Smooth muscle cell (in vitro differentiated cells): ENCODE results near the gene RHO. TPM values are rescaled to one million over a fixed set of nuclear protein-coding genes. Genes with fewer than 3 reads are reported as not detected.

Experiments
- DNase-seq: peaks from one replicate; lab custom pipeline; 2025; ENCODE audit not compliant: unreplicated experiment; lab: John Stamatoyannopoulos, UW
- H2AFZ ChIP-seq: fragments of 200-600 bp; sonication (generic); 2 replicates; pipeline ENCODE4 v1.6.0; 2016; ENCODE audit warnings: antibody characterized with exemption, low read depth, mild to moderate bottlenecking
- H3F3A ChIP-seq: fragments of 200-600 bp; sonication (generic); 2 replicates; pipeline ENCODE4 v1.6.0; 2017; ENCODE audit warnings: antibody characterized with exemption, low read depth
- H3K27ac ChIP-seq: fragments of 200-600 bp; sonication (generic); 2 replicates; pipeline ENCODE4 v1.5.1; 2016; ENCODE audit warnings: low read depth, mild to moderate bottlenecking
- H3K27me3 ChIP-seq: fragments of 200-600 bp; sonication (generic); 2 replicates; pipeline ENCODE4 v1.6.1; 2016; ENCODE audit warnings: low read depth, mild to moderate bottlenecking
- H3K36me3 ChIP-seq: fragments of 200-600 bp; sonication (generic); 2 replicates; pipeline ENCODE4 v1.5.1; 2016; ENCODE audit warnings: low read depth
- H3K4me1 ChIP-seq: fragments of 200-600 bp; sonication (generic); 2 replicates; pipeline ENCODE4 v1.5.1; 2016; ENCODE audit warnings: low read depth
- H3K4me2 ChIP-seq: fragments of 200-600 bp; sonication (generic); 2 replicates; pipeline ENCODE4 v1.6.0; 2016; ENCODE audit warnings: mild to moderate bottlenecking
- H3K4me3 ChIP-seq: fragments of 200-600 bp; sonication (generic); 2 replicates; pipeline ENCODE4 v1.5.1; 2016; ENCODE audit warnings: mild to moderate bottlenecking
- H3K79me2 ChIP-seq: fragments of 200-600 bp; sonication (generic); 2 replicates; pipeline ENCODE4 v1.6.0; 2016; ENCODE audit warnings: low read depth, mild to moderate bottlenecking
- H3K9ac ChIP-seq: fragments of 200-600 bp; sonication (generic); 2 replicates; pipeline ENCODE4 v1.6.0; 2016; ENCODE audit warnings: low read depth
- H3K9me3 ChIP-seq: fragments of 200-600 bp; sonication (generic); replicated peaks from 2 replicates; pipeline ENCODE4 v1.5.1; 2016; ENCODE audit warnings: low read depth
- H4K20me1 ChIP-seq: fragments of 200-600 bp; sonication (generic); 2 replicates; pipeline ENCODE4 v1.6.0; 2016; ENCODE audit warnings: low read depth
- WGBS: methylation state at CpG from one replicate; pipeline ENCODE4 v1.1.7; 2016; ENCODE audit warnings: low lambda C conversion rate; 5-methylcytosine and 5-hydroxymethylcytosine counted together
- polyA plus RNA-seq: library from polyadenylated mRNA; unstranded; fragments of >200 nt; fragmentation: Nextera tagmentation; extraction: Ambion mirVana; gene quantifications from 2 replicates; pipeline ENCODE4 v1.2.1, GENCODE V29; 2016
- total RNA-seq: library from RNA; depleted of rRNA; stranded (reverse); fragments of >200 nt; gene quantifications from 2 replicates; pipeline ENCODE4 v1.2.3, GENCODE V29; 2014
- TF ChIP-seq, protein P1 (sequence below): fragments of 200-600 bp; sonication (generic); IDR thresholded peaks from 2 replicates; pipeline ENCODE4 v1.5.1; 2017; ENCODE audit warnings: borderline replicate concordance, mild to moderate bottlenecking, antibody characterized with exemption; ENCODE audit not compliant: insufficient read depth, poor library complexity, severe bottlenecking

The RHO gene
- total and polyA plus RNA-seq, 2 experiments from 2014 or later = 0.63 TPM; not detected in 1

DNA sequence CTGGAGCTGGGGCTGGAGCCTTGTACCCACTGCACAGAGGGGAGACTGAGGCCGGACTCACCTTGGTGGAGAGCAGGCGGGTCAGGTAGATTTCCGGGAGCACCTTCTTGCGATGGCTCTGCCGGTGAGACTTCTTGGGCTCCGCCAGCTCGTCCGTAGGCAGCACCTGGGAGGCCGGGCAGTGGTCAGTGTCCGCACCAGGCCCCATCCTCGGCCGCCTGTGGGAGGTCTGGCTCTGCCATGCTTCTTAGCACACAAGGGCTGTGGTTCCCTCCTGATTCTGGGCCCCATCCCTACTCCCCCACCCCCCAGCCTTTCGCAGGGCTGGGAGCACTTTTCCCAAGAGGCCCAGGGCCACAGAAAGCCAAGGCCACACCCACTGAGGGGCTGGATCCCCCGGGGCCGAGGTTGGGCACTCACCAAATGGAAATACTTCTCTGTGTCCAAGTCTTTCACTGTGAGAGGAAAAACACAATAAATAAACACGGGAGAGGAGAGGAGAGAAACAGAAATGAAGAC, 31.9 kb downstream of the RHO start:
- Histone ChIP-seq H4K20me1 (no peaks in the 10 kb centered on the region), H3K79me2 (no peaks in the 10 kb centered on the region), H3K4me3 (peak overlapping the region; percentile 26), H3K4me2 (peak overlapping the region; percentile 74), H3K4me1 (peaks cover 28% of the 10 kb centered on the region), H3K9me3 (no peaks in the 10 kb centered on the region), H3F3A (peaks cover 11% of the 10 kb centered on the region), H3K27me3 (no peaks in the 10 kb centered on the region), H2AFZ (no peak overlapping the region), H3K27ac (peak overlapping the region; percentile 81), H3K9ac (peak overlapping the region; percentile 34), H3K36me3 (no peaks in the 10 kb centered on the region)
- DNase-seq = peak; percentile 10
- TF ChIP-seq, protein P1, sequence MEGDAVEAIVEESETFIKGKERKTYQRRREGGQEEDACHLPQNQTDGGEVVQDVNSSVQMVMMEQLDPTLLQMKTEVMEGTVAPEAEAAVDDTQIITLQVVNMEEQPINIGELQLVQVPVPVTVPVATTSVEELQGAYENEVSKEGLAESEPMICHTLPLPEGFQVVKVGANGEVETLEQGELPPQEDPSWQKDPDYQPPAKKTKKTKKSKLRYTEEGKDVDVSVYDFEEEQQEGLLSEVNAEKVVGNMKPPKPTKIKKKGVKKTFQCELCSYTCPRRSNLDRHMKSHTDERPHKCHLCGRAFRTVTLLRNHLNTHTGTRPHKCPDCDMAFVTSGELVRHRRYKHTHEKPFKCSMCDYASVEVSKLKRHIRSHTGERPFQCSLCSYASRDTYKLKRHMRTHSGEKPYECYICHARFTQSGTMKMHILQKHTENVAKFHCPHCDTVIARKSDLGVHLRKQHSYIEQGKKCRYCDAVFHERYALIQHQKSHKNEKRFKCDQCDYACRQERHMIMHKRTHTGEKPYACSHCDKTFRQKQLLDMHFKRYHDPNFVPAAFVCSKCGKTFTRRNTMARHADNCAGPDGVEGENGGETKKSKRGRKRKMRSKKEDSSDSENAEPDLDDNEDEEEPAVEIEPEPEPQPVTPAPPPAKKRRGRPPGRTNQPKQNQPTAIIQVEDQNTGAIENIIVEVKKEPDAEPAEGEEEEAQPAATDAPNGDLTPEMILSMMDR = no peak
- 62% methylated on average over 16 of the region's 16 CpGs for WGBS

DNA sequence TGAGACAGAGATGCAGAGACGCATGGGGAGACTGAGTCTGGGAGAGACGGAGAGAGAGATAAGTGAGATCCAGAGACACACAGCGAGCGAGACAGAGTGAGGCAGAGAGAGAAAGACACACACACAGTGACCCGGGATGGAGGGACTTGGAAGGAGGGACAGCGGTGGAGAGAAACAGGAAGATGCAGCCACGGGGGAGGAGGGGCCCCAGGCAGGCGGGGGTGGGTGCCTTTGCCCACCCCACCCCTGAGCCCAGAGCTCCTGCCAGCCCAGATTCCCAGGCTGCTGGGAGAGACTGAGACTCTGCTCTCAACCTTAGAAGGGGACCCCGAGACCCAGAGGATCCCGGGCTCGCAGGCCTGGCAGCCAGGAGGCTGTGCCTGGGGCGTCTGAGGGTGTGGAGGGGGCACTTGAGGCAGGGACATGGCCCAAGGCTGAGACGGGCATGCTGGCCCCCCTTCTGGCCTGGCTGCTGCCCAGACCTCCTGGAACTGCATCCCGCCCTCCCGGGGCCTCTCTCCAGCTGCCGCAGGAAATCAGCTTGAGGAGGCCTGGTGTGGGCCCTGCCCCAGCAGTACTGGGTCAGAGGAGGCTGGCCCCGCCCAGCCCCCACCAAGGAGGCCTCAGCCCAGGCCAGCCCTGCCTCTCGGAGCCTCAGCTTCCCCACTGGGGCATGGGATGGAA, 32.6 kb downstream of the RHO start:
- H2AFZ ChIP-seq = no peak overlapping the region
- no peaks in the 10 kb centered on the region for H3K79me2 ChIP-seq
- H3K27ac ChIP-seq = peak overlapping the region; percentile 81
- peak; percentile 42 for DNase-seq
- TF ChIP-seq, protein P1 = no peak
- peaks cover 28% of the 10 kb centered on the region for H3K4me1 ChIP-seq
- WGBS = 58% methylated on average over 10 of the region's 18 CpGs
- H3K9ac ChIP-seq = peak overlapping the region; percentile 34
- H3K36me3 ChIP-seq = no peaks in the 10 kb centered on the region
- peaks cover 11% of the 10 kb centered on the region for H3F3A ChIP-seq
- peak overlapping the region; percentile 74 for H3K4me2 ChIP-seq
- no peaks in the 10 kb centered on the region for H3K9me3 ChIP-seq
- H3K27me3 ChIP-seq = no peaks in the 10 kb centered on the region
- no peaks in the 10 kb centered on the region for H4K20me1 ChIP-seq
- H3K4me3 ChIP-seq = peak overlapping the region; percentile 26

DNA sequence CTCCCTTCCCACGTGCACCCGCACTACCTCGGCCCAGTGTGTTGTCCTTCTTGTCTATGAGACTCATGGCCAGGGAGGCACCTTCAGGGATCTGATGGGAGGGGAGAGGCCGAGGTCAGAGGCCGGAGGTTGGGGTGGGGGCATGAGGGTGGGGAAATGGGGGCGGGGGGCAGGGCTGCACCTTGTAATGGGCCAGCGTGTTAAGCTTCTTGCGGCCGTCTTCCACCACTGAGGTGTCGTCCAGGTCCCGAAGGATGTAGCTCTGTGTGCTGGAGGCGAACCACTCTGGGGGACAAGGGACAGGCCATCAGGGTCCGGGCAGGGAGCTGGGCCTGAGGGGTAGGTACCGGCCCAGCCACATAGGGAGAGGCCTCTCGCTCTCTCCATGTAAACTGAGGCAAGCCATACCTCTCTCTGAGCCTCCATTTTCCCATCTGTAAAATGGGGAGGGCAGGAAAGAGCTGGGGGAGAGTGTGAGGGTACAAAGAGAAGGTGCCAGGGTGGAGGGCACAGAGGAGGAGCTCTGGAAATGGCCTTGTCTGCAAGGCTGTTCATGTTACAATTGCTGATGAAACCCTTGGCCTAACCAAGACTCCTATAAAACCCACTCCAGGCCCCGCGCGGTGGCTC, 33.3 kb downstream of the RHO start:
- peaks cover 7% of the 10 kb centered on the region for H3F3A ChIP-seq
- peak overlapping the region; percentile 81 for H3K27ac ChIP-seq
- 94% methylated on average over 15 of the region's 18 CpGs for WGBS
- H3K9ac ChIP-seq = no peak overlapping the region
- H3K79me2 ChIP-seq = no peaks in the 10 kb centered on the region
- no peak overlapping the region for H3K4me3 ChIP-seq
- H3K9me3 ChIP-seq = no peaks in the 10 kb centered on the region
- TF ChIP-seq, protein P1 = no peak
- no peak for DNase-seq
- no peaks in the 10 kb centered on the region for H3K36me3 ChIP-seq
- H3K4me2 ChIP-seq = peak overlapping the region; percentile 74
- H2AFZ ChIP-seq = no peak overlapping the region
- peaks cover 28% of the 10 kb centered on the region for H3K4me1 ChIP-seq
- H4K20me1 ChIP-seq = no peaks in the 10 kb centered on the region
- H3K27me3 ChIP-seq = no peaks in the 10 kb centered on the region
